ENCODE data around the gene IRAK3.
A peak's percentile ranks its signal among the peaks of the same experiment; 100 is the strongest.
"Not testable (repeated sequence)": the region's sequence is repeated elsewhere in the genome, so short reads cannot be mapped to it uniquely, and the experiment has no call there.

Gene IRAK3

GRCh38 chr12:66160704-66161103 lies 28.3 kb upstream of the IRAK3 start:
- intact Hi-C loops (cut with micrococcal nuclease) = no loop called here
- no peaks in the 10 kb centered on the region for H3K27me3 Mint-ChIP-seq
- peaks cover 89% of the 10 kb centered on the region for H3K36me3 Mint-ChIP-seq (ENCODE audit: low read depth)
- no peak overlapping the region for H3K4me3 Mint-ChIP-seq
- peaks cover 64% of the 10 kb centered on the region for H3K4me1 Mint-ChIP-seq (ENCODE audit: low read depth)
- H3K9me3 Mint-ChIP-seq = peaks cover 46% of the 10 kb centered on the region
- H3K27ac Mint-ChIP-seq = no peak overlapping the region

GRCh38 chr12:66162701-66163100 lies 26.3 kb upstream of the IRAK3 start:
- intact Hi-C loops (cut with micrococcal nuclease) = no loop called here
- peak overlapping the region; percentile 12 for H3K27ac Mint-ChIP-seq
- no peak overlapping the region for H3K4me3 Mint-ChIP-seq
- H3K9me3 Mint-ChIP-seq = peaks cover 52% of the 10 kb centered on the region
- no peaks in the 10 kb centered on the region for H3K27me3 Mint-ChIP-seq
- peaks cover 90% of the 10 kb centered on the region for H3K36me3 Mint-ChIP-seq (ENCODE audit: low read depth)
- peaks cover 62% of the 10 kb centered on the region for H3K4me1 Mint-ChIP-seq (ENCODE audit: low read depth)

GRCh38 chr12:66163289-66163688 lies 25.7 kb upstream of the IRAK3 start:
- intact Hi-C loops (cut with micrococcal nuclease) = no loop called here
- peaks cover 90% of the 10 kb centered on the region for H3K36me3 Mint-ChIP-seq (ENCODE audit: low read depth)

GRCh38 chr12:66164349-66164821 lies 24.6 kb upstream of the IRAK3 start:
- H3K4me3 Mint-ChIP-seq = no peak overlapping the region
- peak overlapping the region; percentile 12 for H3K27ac Mint-ChIP-seq
- intact Hi-C loops (cut with micrococcal nuclease) = no loop called here
- H3K36me3 Mint-ChIP-seq (ENCODE audit: low read depth) = peaks cover 90% of the 10 kb centered on the region
- peaks cover 61% of the 10 kb centered on the region for H3K4me1 Mint-ChIP-seq (ENCODE audit: low read depth)
- H3K27me3 Mint-ChIP-seq = no peaks in the 10 kb centered on the region
- H3K9me3 Mint-ChIP-seq = peaks cover 42% of the 10 kb centered on the region

More at GRCh38 chr12:66163289-66163688, 25.7 kb upstream of the IRAK3 start:
- peaks cover 52% of the 10 kb centered on the region for H3K9me3 Mint-ChIP-seq
- H3K27me3 Mint-ChIP-seq = no peaks in the 10 kb centered on the region
- H3K4me1 Mint-ChIP-seq (ENCODE audit: low read depth) = peaks cover 64% of the 10 kb centered on the region
- H3K4me3 Mint-ChIP-seq = no peak overlapping the region
- peak overlapping the region; percentile 12 for H3K27ac Mint-ChIP-seq

GRCh38 chr12:66165141-66165540 lies 23.9 kb upstream of the IRAK3 start:
- H3K4me1 Mint-ChIP-seq (ENCODE audit: low read depth) = peaks cover 56% of the 10 kb centered on the region
- H3K27me3 Mint-ChIP-seq = no peaks in the 10 kb centered on the region
- peaks cover 36% of the 10 kb centered on the region for H3K9me3 Mint-ChIP-seq
- peaks cover 88% of the 10 kb centered on the region for H3K36me3 Mint-ChIP-seq (ENCODE audit: low read depth)
- no peak overlapping the region for H3K4me3 Mint-ChIP-seq
- intact Hi-C loops (cut with micrococcal nuclease) = loop anchor here (5.0 kb wide), 1 partner anchor 33 kb away; the partner anchor contains the start of gene LLPH
- H3K27ac Mint-ChIP-seq = no peak overlapping the region

GRCh38 chr12:66166561-66166960 lies 22.5 kb upstream of the IRAK3 start:
- no peak overlapping the region for H3K4me3 Mint-ChIP-seq
- peaks cover 64% of the 10 kb centered on the region for H3K4me1 Mint-ChIP-seq (ENCODE audit: low read depth)
- peaks cover 36% of the 10 kb centered on the region for H3K9me3 Mint-ChIP-seq
- H3K36me3 Mint-ChIP-seq (ENCODE audit: low read depth) = peaks cover 77% of the 10 kb centered on the region
- no peak overlapping the region for H3K27ac Mint-ChIP-seq
- H3K27me3 Mint-ChIP-seq = no peaks in the 10 kb centered on the region
- intact Hi-C loops (cut with micrococcal nuclease) = loop anchor here (5.0 kb wide), 1 partner anchor 34 kb away; the partner anchor contains the start of gene LLPH

GRCh38 chr12:66168410-66168809 lies 20.6 kb upstream of the IRAK3 start:
- peaks cover 65% of the 10 kb centered on the region for H3K36me3 Mint-ChIP-seq (ENCODE audit: low read depth)
- H3K27ac Mint-ChIP-seq = peak overlapping the region; percentile 100
- H3K4me1 Mint-ChIP-seq (ENCODE audit: low read depth) = peaks cover 62% of the 10 kb centered on the region
- intact Hi-C loops (cut with micrococcal nuclease) = loop anchor here (5.0 kb wide), 1 partner anchor 36 kb away; the partner anchor contains the start of gene LLPH
- H3K27me3 Mint-ChIP-seq = no peaks in the 10 kb centered on the region
- peaks cover 28% of the 10 kb centered on the region for H3K9me3 Mint-ChIP-seq
- H3K4me3 Mint-ChIP-seq = peak overlapping the region; percentile 97

GRCh38 chr12:66169221-66170170 lies 19.5 kb upstream of the IRAK3 start, which contains the start of gene TMBIM4:
Gene TMBIM4, minus strand, starts transcription at chr12:66169996. Its CDS starts 45 bp downstream, at chr12:66169951.
- Mint-ChIP-seq H3K36me3 (ENCODE audit: low read depth) (peaks cover 54% of the 10 kb centered on the region), H3K4me3 (peak within 1 kb of the TSS; percentile 97), H3K27ac (peak within 1 kb of the TSS; percentile 100), H3K9me3 (peaks cover 19% of the 10 kb centered on the region), H3K4me1 (ENCODE audit: low read depth) (peaks cover 56% of the 10 kb centered on the region), H3K27me3 (no peaks in the 10 kb centered on the region)
- intact Hi-C loops (cut with micrococcal nuclease) = loop anchor here (1.0 to 5.0 kb wide), 3 partner anchors 37 to 133 kb away; partner anchors contain the start of genes HELB and LLPH

GRCh38 chr12:66170606-66171005 lies 18.4 kb upstream of the IRAK3 start:
- no peaks in the 10 kb centered on the region for H3K27me3 Mint-ChIP-seq
- H3K4me1 Mint-ChIP-seq (ENCODE audit: low read depth) = peaks cover 54% of the 10 kb centered on the region
- peaks cover 7% of the 10 kb centered on the region for H3K9me3 Mint-ChIP-seq
- intact Hi-C loops (cut with micrococcal nuclease) = loop anchor here (5.0 kb wide), 1 partner anchor 42 kb away; no protein-coding TSS in a partner anchor
- peak overlapping the region; percentile 100 for H3K27ac Mint-ChIP-seq
- H3K36me3 Mint-ChIP-seq (ENCODE audit: low read depth) = peaks cover 43% of the 10 kb centered on the region
- H3K4me3 Mint-ChIP-seq = peak overlapping the region; percentile 97

- H3K36me3 Mint-ChIP-seq (ENCODE audit: low read depth); H3K27me3 Mint-ChIP-seq; H3K9me3 Mint-ChIP-seq; H3K4me3 Mint-ChIP-seq: not testable (repeated sequence)
- Mint-ChIP-seq H3K27ac (peak overlapping the region; percentile 50), H3K4me1 (ENCODE audit: low read depth) (peaks cover 50% of the 10 kb centered on the region)
- intact Hi-C loops (cut with micrococcal nuclease) = loop anchor here (5.0 kb wide), 1 partner anchor 38 kb away; no protein-coding TSS in a partner anchor
Measured at GRCh38 chr12:66174391-66175325, 14.4 kb upstream of the IRAK3 start.

- Mint-ChIP-seq H3K27ac (no peak overlapping the region), H3K9me3 (no peaks in the 10 kb centered on the region), H3K36me3 (ENCODE audit: low read depth) (no peaks in the 10 kb centered on the region), H3K4me3 (no peak overlapping the region), H3K4me1 (ENCODE audit: low read depth) (peaks cover 42% of the 10 kb centered on the region), H3K27me3 (no peaks in the 10 kb centered on the region)
- intact Hi-C loops (cut with micrococcal nuclease) = no loop called here
Measured at GRCh38 chr12:66176105-66176900, 12.7 kb upstream of the IRAK3 start.

GRCh38 chr12:66182956-66183355 lies 6.1 kb upstream of the IRAK3 start:
- Mint-ChIP-seq H3K9me3 (peaks cover 9% of the 10 kb centered on the region), H3K27me3 (no peaks in the 10 kb centered on the region)

GRCh38 chr12:66184822-66185221 lies 4.2 kb upstream of the IRAK3 start:
- peaks cover 29% of the 10 kb centered on the region for H3K4me1 Mint-ChIP-seq (ENCODE audit: low read depth)
- not testable (repeated sequence) for H3K4me3 Mint-ChIP-seq; H3K27ac Mint-ChIP-seq; H3K36me3 Mint-ChIP-seq (ENCODE audit: low read depth); H3K9me3 Mint-ChIP-seq; H3K27me3 Mint-ChIP-seq
- intact Hi-C loops (cut with micrococcal nuclease) = loop anchor here (5.0 kb wide), 1 partner anchor 33 kb away; no protein-coding TSS in a partner anchor

More at GRCh38 chr12:66182956-66183355, 6.1 kb upstream of the IRAK3 start:
- Mint-ChIP-seq H3K36me3 (ENCODE audit: low read depth) (no peaks in the 10 kb centered on the region), H3K4me1 (ENCODE audit: low read depth) (peaks cover 29% of the 10 kb centered on the region), H3K27ac (no peak overlapping the region), H3K4me3 (no peak overlapping the region)
- intact Hi-C loops (cut with micrococcal nuclease) = no loop called here
